Right kidney (tissue), 1 donor: ENCODE measurements around the gene ENDOV.
"Not testable (repeated sequence)": the region's sequence is repeated elsewhere in the genome, so short reads cannot be mapped to it uniquely, and the experiment has no call there.

Experiments
- DNase-seq: peaks from one replicate; pipeline ENCODE4 v3.0.0-alpha.2; 2016

ENDOV gene

GRCh38 chr17:80388175-80388574 lies 26.8 kb upstream of the ENDOV start:
- DNase-seq: no peak

- no peak for DNase-seq
These were observed 26.4 kb upstream of the ENDOV start for GRCh38 chr17:80388601-80389000.

- DNase-seq: no peak
These were observed 25.7 kb upstream of the ENDOV start for GRCh38 chr17:80389011-80389995.

- DNase-seq: no peak
These were observed 21.6 kb upstream of the ENDOV start for GRCh38 chr17:80393241-80393890.

- DNase-seq: no peak
These were observed 21.0 kb upstream of the ENDOV start for GRCh38 chr17:80393961-80394360.

GRCh38 chr17:80394629-80395216 lies 20.2 kb upstream of the ENDOV start:
- DNase-seq: no peak

GRCh38 chr17:80395402-80396151 lies 19.4 kb upstream of the ENDOV start:
- no peak for DNase-seq

- no peak for DNase-seq
These were observed 18.6 kb upstream of the ENDOV start for GRCh38 chr17:80396157-80397033.

- DNase-seq: no peak
These were observed 18.0 kb upstream of the ENDOV start for GRCh38 chr17:80397034-80397387.

- DNase-seq: no peak
These were observed 17.3 kb upstream of the ENDOV start for GRCh38 chr17:80397686-80398085.

- not testable (repeated sequence) for DNase-seq
These were observed 13.9 kb upstream of the ENDOV start for GRCh38 chr17:80401086-80401485.

- DNase-seq: not testable (repeated sequence)
These were observed 12.9 kb upstream of the ENDOV start for GRCh38 chr17:80402102-80402501.

GRCh38 chr17:80402959-80403358 lies 12.0 kb upstream of the ENDOV start:
- no peak for DNase-seq

GRCh38 chr17:80406146-80406545 lies 8.8 kb upstream of the ENDOV start:
- DNase-seq: no peak

- DNase-seq: not testable (repeated sequence)
These were observed 7.0 kb upstream of the ENDOV start for GRCh38 chr17:80407917-80408316.

GRCh38 chr17:80408872-80409271 lies 6.1 kb upstream of the ENDOV start:
- DNase-seq: no peak

- DNase-seq: no peak
These were observed 5.3 kb upstream of the ENDOV start for GRCh38 chr17:80409626-80410025.

- not testable (repeated sequence) for DNase-seq
These were observed 4.4 kb upstream of the ENDOV start for GRCh38 chr17:80410441-80411087.

- DNase-seq: no peak
These were observed 1.0 kb upstream of the ENDOV start for GRCh38 chr17:80413771-80414507.

GRCh38 chr17:80414508-80414802 lies 512 bp upstream of the ENDOV start:
- DNase-seq: no peak
